ENCODE results near the gene FKBP1B. TPM values are rescaled to one million over a fixed set of nuclear protein-coding genes. Genes with fewer than 3 reads are reported as not detected.
"Not testable (repeated sequence)": the region's sequence is repeated elsewhere in the genome, so short reads cannot be mapped to it uniquely, and the experiment has no call there.

Gene FKBP1B
- total and polyA plus RNA-seq, 10 donors, result 2.4 to 5.1 (median 3.5) TPM

DNA sequence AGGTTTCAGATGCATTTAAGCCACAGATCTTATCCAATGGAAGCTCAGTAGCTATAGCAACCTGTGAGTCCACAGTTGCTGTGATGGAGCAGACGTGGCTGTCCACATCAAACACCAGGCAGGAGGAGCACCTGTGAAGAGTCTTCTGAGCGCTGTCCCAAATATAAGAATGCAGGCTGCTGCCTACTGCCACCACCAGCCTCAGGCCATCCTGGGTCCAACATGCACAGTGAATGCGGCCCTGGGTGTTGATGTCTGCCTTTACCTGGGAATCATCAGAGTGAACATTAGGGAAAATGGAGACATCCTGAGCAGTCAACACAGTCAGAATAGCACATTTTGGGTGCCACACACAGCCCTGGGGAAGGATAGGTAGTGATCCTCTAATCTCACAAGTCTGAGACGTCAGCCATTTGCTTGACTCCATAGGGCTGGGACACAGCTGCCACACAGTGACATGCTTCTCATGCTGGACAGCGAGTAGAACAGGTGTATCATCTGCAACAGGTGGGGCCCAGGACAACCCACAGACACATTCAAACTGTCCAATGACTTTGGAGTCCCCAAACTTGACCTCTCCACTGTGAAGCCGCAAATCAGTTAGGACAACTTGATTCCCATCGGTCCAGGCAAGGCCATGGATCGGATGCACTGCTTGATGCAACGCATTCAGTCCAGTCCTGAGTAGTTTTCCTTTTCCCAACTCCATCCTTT is 10.6 kb upstream of the FKBP1B start:
- WGBS, 5 donors, result 88 to 96% (median 93%) methylated on average over 9 of the region's 9 CpGs
- peaks cover 0 to 37% (median 19%) of the 10 kb centered on the region in 6 donors for H3K36me3 ChIP-seq
- DNase-seq, result no peak
- peaks cover 0 to 21% (median 0%) of the 10 kb centered on the region in 6 donors for H3K4me1 ChIP-seq
- no peak overlapping the region for H3K27ac ChIP-seq
- no peaks in the 10 kb centered on the region for H3K27me3 ChIP-seq (replicated peaks in 1 of 7)
- intact Hi-C loops (cut with DNase I; ENCODE audit: low total_unique reads), result no loop called here
- no peak for TF ChIP-seq POLR2AphosphoS5 (IDR thresholded peaks at IDR 0.05)
- TF ChIP-seq, protein P1, sequence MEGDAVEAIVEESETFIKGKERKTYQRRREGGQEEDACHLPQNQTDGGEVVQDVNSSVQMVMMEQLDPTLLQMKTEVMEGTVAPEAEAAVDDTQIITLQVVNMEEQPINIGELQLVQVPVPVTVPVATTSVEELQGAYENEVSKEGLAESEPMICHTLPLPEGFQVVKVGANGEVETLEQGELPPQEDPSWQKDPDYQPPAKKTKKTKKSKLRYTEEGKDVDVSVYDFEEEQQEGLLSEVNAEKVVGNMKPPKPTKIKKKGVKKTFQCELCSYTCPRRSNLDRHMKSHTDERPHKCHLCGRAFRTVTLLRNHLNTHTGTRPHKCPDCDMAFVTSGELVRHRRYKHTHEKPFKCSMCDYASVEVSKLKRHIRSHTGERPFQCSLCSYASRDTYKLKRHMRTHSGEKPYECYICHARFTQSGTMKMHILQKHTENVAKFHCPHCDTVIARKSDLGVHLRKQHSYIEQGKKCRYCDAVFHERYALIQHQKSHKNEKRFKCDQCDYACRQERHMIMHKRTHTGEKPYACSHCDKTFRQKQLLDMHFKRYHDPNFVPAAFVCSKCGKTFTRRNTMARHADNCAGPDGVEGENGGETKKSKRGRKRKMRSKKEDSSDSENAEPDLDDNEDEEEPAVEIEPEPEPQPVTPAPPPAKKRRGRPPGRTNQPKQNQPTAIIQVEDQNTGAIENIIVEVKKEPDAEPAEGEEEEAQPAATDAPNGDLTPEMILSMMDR (IDR thresholded peaks at IDR 0.05 in 8 of 11, conservative IDR thresholded peaks at IDR 0.05 in 3 of 11), result no peak
- no peak overlapping the region for H3K4me3 ChIP-seq
- no peaks in the 10 kb centered on the region for H3K9me3 ChIP-seq

DNA sequence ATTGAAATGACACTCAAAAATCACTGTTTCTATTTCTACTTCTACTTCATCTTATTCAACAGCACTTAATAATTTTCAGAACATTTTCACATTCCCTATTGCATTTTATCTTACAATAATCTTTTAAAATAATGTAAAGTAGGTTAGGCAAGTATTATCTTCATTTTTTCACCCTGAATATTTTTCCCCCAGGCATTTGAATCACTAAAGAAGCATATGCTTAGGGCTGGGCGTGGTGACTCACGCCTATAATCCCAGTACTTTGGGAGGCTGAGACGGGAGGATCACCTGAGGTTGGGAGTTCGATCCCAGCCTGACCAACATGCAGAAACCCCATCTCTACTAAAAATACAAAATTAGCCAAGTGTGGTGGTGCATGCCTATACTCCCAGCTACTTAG is 9.0 kb upstream of the FKBP1B start:
- intact Hi-C loops (cut with DNase I; ENCODE audit: low total_unique reads), result no loop called here
- no peaks in the 10 kb centered on the region for H3K9me3 ChIP-seq
- TF ChIP-seq, protein P1 (IDR thresholded peaks at IDR 0.05 in 8 of 11, conservative IDR thresholded peaks at IDR 0.05 in 3 of 11), result no peak
- TF ChIP-seq POLR2AphosphoS5 (IDR thresholded peaks at IDR 0.05), result no peak
- peaks cover 0 to 37% (median 19%) of the 10 kb centered on the region in 6 donors for H3K36me3 ChIP-seq
- no peak overlapping the region for H3K4me3 ChIP-seq
- peaks cover 0 to 25% (median 0%) of the 10 kb centered on the region in 6 donors for H3K4me1 ChIP-seq
- no peak overlapping the region for H3K27ac ChIP-seq
- WGBS, 5 donors, result 88 to 99% (median 99%) methylated on average over 4 of the region's 4 CpGs
- DNase-seq, result no peak
- H3K27me3 ChIP-seq (replicated peaks in 1 of 7), result no peaks in the 10 kb centered on the region

DNA sequence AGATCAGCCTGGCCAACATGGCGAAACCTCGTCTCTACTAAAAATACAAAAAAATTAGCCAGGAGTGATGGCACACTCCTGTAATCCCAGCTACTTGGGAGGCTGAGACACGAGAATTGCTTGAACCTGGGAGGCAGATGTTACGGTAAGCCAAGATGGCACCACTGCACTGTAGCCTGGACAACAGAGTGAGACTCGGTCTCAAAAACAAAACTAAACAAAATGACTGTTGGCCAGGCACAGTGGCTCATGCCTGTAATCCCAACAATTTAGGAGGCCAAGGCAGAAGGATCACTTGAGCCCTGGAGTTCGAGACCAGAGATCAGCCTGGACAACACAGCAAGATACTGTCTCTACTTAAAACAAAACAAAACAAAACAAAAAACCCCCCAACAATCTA is 6.4 kb upstream of the FKBP1B start:
- Histone ChIP-seq H3K36me3 (peaks cover 0 to 18% (median 13%) of the 10 kb centered on the region in 6 donors), H3K4me1 (peaks cover 8 to 30% (median 19%) of the 10 kb centered on the region in 6 donors)
- H3K27ac ChIP-seq; DNase-seq; H3K9me3 ChIP-seq; H3K4me3 ChIP-seq; intact Hi-C loops (cut with DNase I; ENCODE audit: low total_unique reads); H3K27me3 ChIP-seq (replicated peaks in 1 of 7): not testable (repeated sequence)
- WGBS, 5 donors, result 94 to 100% (median 96%) methylated on average over 6 of the region's 6 CpGs

DNA sequence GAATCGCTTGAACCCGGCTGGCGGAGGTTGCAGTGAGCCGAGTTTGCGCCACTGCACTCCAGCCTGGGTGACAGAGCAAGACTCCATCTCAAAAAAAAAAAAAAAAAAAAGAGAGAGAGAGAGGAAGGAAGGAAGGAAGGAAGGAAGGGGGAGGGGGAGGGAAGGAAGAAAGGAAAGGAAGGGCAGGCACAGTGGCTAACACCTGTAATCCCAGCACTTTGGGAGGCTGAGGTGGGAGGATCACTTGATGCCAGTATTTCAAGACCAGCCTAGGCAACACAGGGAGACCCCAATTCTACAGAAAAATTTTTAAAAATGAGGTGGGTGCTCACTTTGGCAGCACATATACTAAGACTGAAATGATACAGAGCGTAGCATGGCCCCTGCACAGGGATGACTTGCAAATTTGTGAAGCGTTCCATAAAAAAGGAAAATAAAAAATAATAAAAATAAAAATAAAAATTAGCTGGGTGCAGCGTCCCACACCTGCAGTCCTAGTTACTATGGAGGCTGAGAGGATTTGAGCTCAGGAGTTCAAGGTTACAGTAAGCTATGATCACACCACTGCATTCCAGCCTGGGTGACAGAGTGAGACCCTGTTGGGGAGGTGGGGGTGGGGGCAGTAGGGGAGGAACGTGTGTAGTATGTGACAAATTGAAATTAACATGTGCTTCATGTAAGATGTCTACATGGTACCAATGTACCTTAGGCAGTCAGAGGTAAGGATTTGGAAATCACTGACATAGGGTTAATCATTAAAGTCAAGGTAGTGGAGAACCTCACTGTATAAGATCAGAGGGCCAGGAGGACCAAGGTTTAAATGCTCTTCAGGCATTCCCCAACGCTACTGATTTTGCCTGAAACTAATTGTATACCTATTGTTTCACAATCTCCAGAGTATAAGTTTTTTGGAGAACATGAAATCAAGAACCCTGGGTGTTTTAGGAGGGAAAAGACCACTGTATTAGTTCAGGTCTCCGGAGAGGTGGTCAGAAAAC is 3.7 kb upstream of the FKBP1B start:
- Histone ChIP-seq H3K36me3 (no peaks in the 10 kb centered on the region), H3K27ac (no peak overlapping the region), H3K27me3 (replicated peaks in 1 of 7) (peaks cover 0 to 27% (median 0%) of the 10 kb centered on the region in 7 donors), H3K4me1 (peaks cover 18 to 51% (median 37%) of the 10 kb centered on the region in 6 donors), H3K4me3 (peak overlapping the region in 5 of 8 donors; percentile 1 to 82 (median 70)), H3K9me3 (no peaks in the 10 kb centered on the region)
- TF ChIP-seq POLR2AphosphoS5 (IDR thresholded peaks at IDR 0.05) (no peak), POLR2A (IDR thresholded peaks at IDR 0.05) (no peak)
- TF ChIP-seq, protein P1 (IDR thresholded peaks at IDR 0.05 in 8 of 11, conservative IDR thresholded peaks at IDR 0.05 in 3 of 11), result no peak
- DNase-seq, result no peak
- intact Hi-C loops (cut with DNase I; ENCODE audit: low total_unique reads), result no loop called here
- 82 to 91% (median 84%) methylated on average over 11 of the region's 11 CpGs for WGBS, 5 donors

Measured in spleen (tissue), 11 donors.